Neuronal stem cell (in vitro differentiated cells): ENCODE results near the gene GGPS1.

ENCODE experiments used
- DNase-seq: peaks from one replicate; pipeline ENCODE4 v3.0.0-alpha.2; 2013; ENCODE audit warnings: low spot score
- H2AFZ ChIP-seq: one replicate; pipeline ENCODE4 v1.6.1; 2013; ENCODE audit warnings: mild to moderate bottlenecking, low read length, inconsistent platforms
- H2AK5ac ChIP-seq: 2 replicates; pipeline ENCODE4 v1.6.1; 2013; ENCODE audit warnings: low read depth, mild to moderate bottlenecking, inconsistent platforms, low read length, moderate library complexity, mixed read lengths
- H2BK120ac ChIP-seq: 2 replicates; pipeline ENCODE4 v1.6.1; 2013; ENCODE audit warnings: low read depth, mild to moderate bottlenecking, inconsistent platforms, low read length, moderate library complexity, mixed read lengths
- H2BK12ac ChIP-seq: one replicate; pipeline ENCODE4 v1.6.1; 2013; ENCODE audit warnings: low read length, inconsistent platforms
- H2BK15ac ChIP-seq: 2 replicates; pipeline ENCODE4 v1.6.1; 2013; ENCODE audit warnings: mild to moderate bottlenecking, low read length, inconsistent platforms, mixed read lengths
- H2BK5ac ChIP-seq: one replicate; pipeline ENCODE4 v1.6.1; 2013; ENCODE audit warnings: inconsistent platforms, mild to moderate bottlenecking, low read length, moderate library complexity
- H3K14ac ChIP-seq: one replicate; pipeline ENCODE4 v1.6.1; 2013; ENCODE audit warnings: low read length, inconsistent platforms
- H3K18ac ChIP-seq: 2 replicates; pipeline ENCODE4 v1.6.1; 2013; ENCODE audit warnings: low read length, inconsistent platforms
- H3K23ac ChIP-seq: 2 replicates; pipeline ENCODE4 v1.6.1; 2013; ENCODE audit warnings: low read depth, mild to moderate bottlenecking, mixed read lengths, low read length, inconsistent platforms; ENCODE audit not compliant: poor library complexity
- H3K27ac ChIP-seq: replicated peaks from 3 replicates; pipeline ENCODE4 v1.5.1; 2013; ENCODE audit warnings: low read length, inconsistent platforms
- H3K27me3 ChIP-seq, 3 experiments: 2 replicates each; pipeline ENCODE4 v1.6.1; 2013; ENCODE audit warnings: low read length in 3 of 3, mild to moderate bottlenecking in 2 of 3, inconsistent platforms in 1 of 3, low read depth in 1 of 3, mixed read lengths in 1 of 3, moderate library complexity in 1 of 3; ENCODE audit not compliant: control insufficient read depth in 3 of 3, insufficient read depth in 3 of 3
- H3K36me3 ChIP-seq, 2 donors: replicated peaks in 1 of 2; 2 replicates each; pipeline ENCODE4 v1.6.1; 2013; ENCODE audit warnings: low read length in 2 of 2; ENCODE audit not compliant: control insufficient read depth in 2 of 2, insufficient read depth in 2 of 2
- H3K4ac ChIP-seq: 2 replicates; pipeline ENCODE4 v1.6.1; 2013; ENCODE audit warnings: inconsistent platforms, mild to moderate bottlenecking, low read length, moderate library complexity
- H3K4me1 ChIP-seq, 2 donors: 1 replicate in 1 of 2; 2 replicates in 1 of 2; pipeline ENCODE4 v1.6.1; 2013; ENCODE audit warnings: low read length in 2 of 2, low read depth in 1 of 2; ENCODE audit not compliant: control insufficient read depth in 2 of 2, insufficient read depth in 1 of 2
- H3K4me2 ChIP-seq: one replicate; pipeline ENCODE4 v1.6.1; 2013; ENCODE audit warnings: mild to moderate bottlenecking, low read length, inconsistent platforms; ENCODE audit not compliant: insufficient read depth, poor library complexity, severe bottlenecking
- H3K4me3 ChIP-seq, 2 donors: 2 replicates each; pipeline ENCODE4 v1.5.1; 2013; ENCODE audit warnings: low read length in 2 of 2, mild to moderate bottlenecking in 2 of 2, inconsistent platforms in 1 of 2, moderate library complexity in 1 of 2
- H3K79me1 ChIP-seq: one replicate; pipeline ENCODE4 v1.6.1; 2013; ENCODE audit warnings: low read depth, mild to moderate bottlenecking, inconsistent platforms, low read length, moderate library complexity
- H3K9ac ChIP-seq: one replicate; pipeline ENCODE4 v1.6.1; 2013; ENCODE audit warnings: mild to moderate bottlenecking, low read depth, low read length, inconsistent platforms; ENCODE audit not compliant: poor library complexity
- H3K9me3 ChIP-seq, 2 donors: replicated peaks in 1 of 2; 2 replicates each; pipeline versions ENCODE3 to v1.6.1; 2013; ENCODE audit warnings: low read length in 2 of 2, mild to moderate bottlenecking in 2 of 2, inconsistent platforms in 1 of 2, low read depth in 1 of 2, mixed read lengths in 1 of 2, moderate library complexity in 1 of 2; ENCODE audit not compliant: control insufficient read depth in 2 of 2, insufficient read depth in 1 of 2
- H4K8ac ChIP-seq: one replicate; pipeline ENCODE4 v1.6.1; 2013; ENCODE audit warnings: low read depth, mild to moderate bottlenecking, inconsistent platforms, low read length, moderate library complexity
- H4K91ac ChIP-seq: one replicate; pipeline ENCODE4 v1.6.1; 2013; ENCODE audit warnings: low read length, low read depth, mild to moderate bottlenecking, inconsistent platforms; ENCODE audit not compliant: poor library complexity
- WGBS, 2 donors: extraction: QIAGEN DNeasy Blood & Tissue Kit; methylation state at CpG; one replicate each; pipeline ENCODE4 v1.1.7; 2013; ENCODE audit warnings: missing lambda C conversion rate in 2 of 2, mixed read lengths in 1 of 2; ENCODE audit not compliant: insufficient read length in 2 of 2, insufficient replicate concordance in 1 of 2; ENCODE audit errors: extremely low coverage in 2 of 2; 5-methylcytosine and 5-hydroxymethylcytosine counted together

GGPS1 gene

GRCh38 chr1:235330918-235331285 lies 2.5 kb downstream of the GGPS1 start:
- no peak overlapping the region for H3K4me3 ChIP-seq
- H3K9me3 ChIP-seq = no peaks in the 10 kb centered on the region
- no CpG with 5 or more reads among the region's 5 CpGs for WGBS, 2 donors
- no peak overlapping the region for H3K4me2 ChIP-seq
- H3K14ac ChIP-seq = no peak overlapping the region
- H2AK5ac ChIP-seq = no peak overlapping the region
- H3K36me3 ChIP-seq = peaks cover 2 to 44% of the 10 kb centered on the region in 2 donors
- no peak overlapping the region for H4K8ac ChIP-seq
- H4K91ac ChIP-seq = no peak overlapping the region
- H3K27me3 ChIP-seq = no peaks in the 10 kb centered on the region
- no peak overlapping the region for H2BK120ac ChIP-seq
- peaks cover 1 to 11% of the 10 kb centered on the region in 2 donors for H3K4me1 ChIP-seq
- H2AFZ ChIP-seq = no peak overlapping the region
- no peak overlapping the region for H3K4ac ChIP-seq
- H3K9ac ChIP-seq = no peak overlapping the region
- no peak overlapping the region for H2BK15ac ChIP-seq
- no peak overlapping the region for H3K18ac ChIP-seq
- H3K79me1 ChIP-seq = peaks cover 7% of the 10 kb centered on the region
- no peak overlapping the region for H2BK5ac ChIP-seq
- no peak overlapping the region for H2BK12ac ChIP-seq
- no peak overlapping the region for H3K23ac ChIP-seq
- no peak for DNase-seq
- H3K27ac ChIP-seq = no peak overlapping the region

GRCh38 chr1:235331401-235331800 lies 3.0 kb downstream of the GGPS1 start:
- H3K9ac ChIP-seq = no peak overlapping the region
- no peak overlapping the region for H2AK5ac ChIP-seq
- peaks cover 1 to 7% of the 10 kb centered on the region in 2 donors for H3K4me1 ChIP-seq
- H3K9me3 ChIP-seq = no peaks in the 10 kb centered on the region
- H2AFZ ChIP-seq = no peak overlapping the region
- no peaks in the 10 kb centered on the region for H3K27me3 ChIP-seq
- H4K8ac ChIP-seq = no peak overlapping the region
- no peak overlapping the region for H3K18ac ChIP-seq
- no peak overlapping the region for H2BK15ac ChIP-seq
- H3K23ac ChIP-seq = no peak overlapping the region
- H3K27ac ChIP-seq = no peak overlapping the region
- no peak overlapping the region for H2BK5ac ChIP-seq
- H3K36me3 ChIP-seq = peaks cover 2 to 43% of the 10 kb centered on the region in 2 donors
- no peak overlapping the region for H2BK12ac ChIP-seq
- H3K4ac ChIP-seq = no peak overlapping the region
- H2BK120ac ChIP-seq = no peak overlapping the region
- H4K91ac ChIP-seq = no peak overlapping the region
- DNase-seq = no peak
- no peak overlapping the region for H3K4me2 ChIP-seq
- peaks cover 7% of the 10 kb centered on the region for H3K79me1 ChIP-seq
- H3K4me3 ChIP-seq = no peak overlapping the region
- H3K14ac ChIP-seq = no peak overlapping the region
- WGBS, 2 donors = no CpG with 5 or more reads among the region's 3 CpGs

DNA sequence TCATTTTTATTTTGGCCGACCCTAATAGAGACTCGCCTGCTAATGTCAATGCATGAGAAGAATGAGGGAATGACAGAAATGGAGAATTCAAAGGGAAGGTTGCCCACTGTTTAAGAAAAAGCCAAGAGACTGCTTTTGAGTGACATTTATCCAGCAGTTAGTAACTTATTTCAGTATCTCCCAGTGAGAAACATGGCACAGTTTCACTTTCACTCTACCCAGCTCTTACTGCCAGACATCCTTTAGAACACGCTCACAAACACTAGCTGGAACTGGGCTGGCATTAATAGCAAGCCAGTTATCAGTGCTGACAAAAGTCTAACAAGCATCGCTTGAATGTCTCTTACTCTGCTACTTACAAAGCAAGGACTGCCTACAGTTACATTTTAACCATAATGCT lies 8.5 kb downstream of the GGPS1 start:
- Histone ChIP-seq H3K4me1 (no peaks in the 10 kb centered on the region), H2BK15ac (no peak overlapping the region), H3K23ac (no peak overlapping the region), H3K27ac (no peak overlapping the region), H3K36me3 (peaks cover 8 to 67% of the 10 kb centered on the region in 2 donors), H3K4me2 (no peak overlapping the region), H3K9ac (no peak overlapping the region), H2AFZ (no peak overlapping the region), H2BK5ac (no peak overlapping the region), H4K91ac (no peak overlapping the region), H3K4me3 (no peak overlapping the region), H2AK5ac (no peak overlapping the region), H2BK120ac (no peak overlapping the region), H3K9me3 (no peaks in the 10 kb centered on the region), H3K4ac (no peak overlapping the region), H3K14ac (no peak overlapping the region), H4K8ac (no peak overlapping the region), H2BK12ac (no peak overlapping the region), H3K27me3 (no peaks in the 10 kb centered on the region), H3K79me1 (no peaks in the 10 kb centered on the region), H3K18ac (no peak overlapping the region)
- no peak for DNase-seq
- WGBS, 2 donors = no CpG with 5 or more reads among the region's 4 CpGs

DNA sequence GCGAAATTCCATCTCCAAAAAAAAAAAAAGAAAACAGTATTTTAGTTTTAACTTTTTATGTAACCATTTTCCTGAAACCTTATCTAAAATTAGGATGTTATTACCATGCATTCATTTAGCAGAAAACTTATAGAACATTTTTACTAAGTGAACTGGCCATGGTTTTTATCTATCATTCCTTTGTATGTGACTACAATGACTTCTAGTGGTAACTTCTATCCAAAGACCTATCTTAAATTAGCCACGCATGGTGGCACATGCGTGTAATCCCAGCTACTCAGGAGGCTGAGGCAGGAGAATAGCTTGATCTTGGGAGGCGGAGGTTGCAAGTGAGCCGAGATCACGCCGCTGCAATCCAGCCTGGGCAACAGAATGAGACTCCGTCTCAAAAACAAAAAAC lies 11.4 kb downstream of the GGPS1 start:
- Histone ChIP-seq H3K79me1 (no peaks in the 10 kb centered on the region), H3K4me3 (no peak overlapping the region), H3K23ac (no peak overlapping the region), H3K9ac (no peak overlapping the region), H3K4ac (no peak overlapping the region), H2BK12ac (no peak overlapping the region), H3K36me3 (peaks cover 14 to 83% of the 10 kb centered on the region in 2 donors), H3K27ac (no peak overlapping the region), H3K4me1 (no peaks in the 10 kb centered on the region), H3K18ac (no peak overlapping the region), H2BK120ac (no peak overlapping the region), H3K14ac (no peak overlapping the region), H4K8ac (no peak overlapping the region), H4K91ac (no peak overlapping the region), H2AK5ac (no peak overlapping the region), H3K9me3 (no peaks in the 10 kb centered on the region), H3K4me2 (no peak overlapping the region), H3K27me3 (no peaks in the 10 kb centered on the region), H2BK15ac (no peak overlapping the region), H2AFZ (no peak overlapping the region), H2BK5ac (no peak overlapping the region)
- WGBS, 2 donors = no CpG with 5 or more reads among the region's 8 CpGs
- DNase-seq = no peak
